HCT116 (cell line): ENCODE measurements around the gene LCP1. TPM values are rescaled to one million over a fixed set of nuclear protein-coding genes. Genes with fewer than 3 reads are reported as not detected.

ENCODE experiments used
- ATAC-seq: fragments of 200-7000 bp; cut with Tn5 transposase; 2 replicates; pipeline ENCODE4 v1.9.1; 2020; ENCODE audit warnings: mild to moderate bottlenecking, moderate library complexity
- BruUV-seq: library from RNA; stranded (reverse); fragments of 400-500 nt; replicated peaks from 2 replicates; lab custom pipeline; 2021; lab: Mats Ljungman, UMichigan
- CTCF ChIA-PET: fragments of 300-600 bp; sonication (Branson Sonifier 250); formaldehyde crosslinking; loops from one replicate; lab custom pipeline; 2021; ENCODE audit warnings: antibody characterized with exemption; lab: Charles Lee
- POLR2A ChIA-PET: fragments of 300-600, 350-600 bp; sonication (Branson Sonifier 250); formaldehyde crosslinking; loops from one replicate; lab custom pipeline; 2021; ENCODE audit warnings: antibody characterized with exemption; lab: Charles Lee
- RAD21 ChIA-PET, 2 experiments: fragments of 300-600 bp; sonication (Branson Sonifier 250); formaldehyde crosslinking; loops; one replicate each; lab custom pipeline; 2023; ENCODE audit warnings: low total read pairs in 2 of 2; ENCODE audit not compliant: uncharacterized antibody in 2 of 2, unreplicated experiment in 2 of 2, low non-redundant PET in 1 of 2; lab: Charles Lee
- DNase-seq: peaks from one replicate; pipeline ENCODE4 v3.0.0-alpha.2; 2010; ENCODE audit warnings: low read depth, low spot score
- H2AFZ ChIP-seq: fragments of 200-600 bp; shearing (Covaris generic), sonication (generic); 2 replicates; pipeline ENCODE4 v1.6.1; 2017; ENCODE audit warnings: low read depth, mixed run types, mixed read lengths, antibody characterized with exemption, low read length; ENCODE audit not compliant: poor library complexity, severe bottlenecking
- H3K27ac ChIP-seq: 2 replicates; pipeline ENCODE4 v1.5.1; 2012; ENCODE audit warnings: low read depth, low read length
- H3K27me3 ChIP-seq: fragments of 200-600 bp; sonication (generic); 2 replicates; pipeline ENCODE4 v1.6.1; 2016; ENCODE audit warnings: mixed run types, low read length, mixed read lengths; ENCODE audit not compliant: insufficient read depth
- H3K36me3 ChIP-seq, 2 experiments: fragments of 200-500 bp in 1 of 2; fragments of 200-600 bp in 1 of 2; sonication (Bioruptor generic) in 1 of 2; sonication (generic) in 1 of 2; 2 replicates each; pipeline versions ENCODE4 v1.5.1 to v1.6.1; 2014 to 2016; ENCODE audit warnings: low read length in 2 of 2, inconsistent platforms in 1 of 2, mixed read lengths in 1 of 2, mixed run types in 1 of 2; ENCODE audit not compliant: insufficient read depth in 2 of 2, control insufficient read depth in 1 of 2
- H3K4me1 ChIP-seq, 2 experiments: fragments of 200-600 bp in 1 of 2; sonication (generic) in 1 of 2; 2 replicates each; pipeline versions ENCODE4 v1.5.1 to v1.6.1; 2012 to 2017; ENCODE audit warnings: low read length in 2 of 2, inconsistent platforms in 1 of 2, mild to moderate bottlenecking in 1 of 2, mixed read lengths in 1 of 2, mixed run types in 1 of 2, moderate library complexity in 1 of 2; ENCODE audit not compliant: insufficient read depth in 2 of 2, control insufficient read depth in 1 of 2
- H3K4me2 ChIP-seq: fragments of 200-600 bp; sonication (generic); 2 replicates; pipeline ENCODE4 v1.6.1; 2017; ENCODE audit warnings: mixed run types, low read length, mixed read lengths
- H3K4me3 ChIP-seq, 2 experiments: fragments of 200-600 bp in 1 of 2; sonication (generic) in 1 of 2; replicated peaks in 1 of 2; 2 replicates each; pipeline ENCODE4 v1.5.1; 2011 to 2016; ENCODE audit warnings: low read length in 2 of 2, control low read depth in 1 of 2, low read depth in 1 of 2, mild to moderate bottlenecking in 1 of 2, mixed read lengths in 1 of 2, mixed run types in 1 of 2
- H3K79me2 ChIP-seq: fragments of 200-600 bp; sonication (generic); 2 replicates; pipeline ENCODE4 v1.6.1; 2017; ENCODE audit warnings: mild to moderate bottlenecking, mixed run types, low read length, moderate library complexity, mixed read lengths; ENCODE audit not compliant: insufficient read depth
- H3K9ac ChIP-seq: fragments of 200-600 bp; sonication (generic); 2 replicates; pipeline ENCODE4 v1.6.1; 2016; ENCODE audit warnings: low read length, mixed read lengths
- H3K9me2 ChIP-seq: fragments of 200-600 bp; sonication (generic), shearing (Covaris generic); 2 replicates; pipeline ENCODE4 v1.6.1; 2017; ENCODE audit warnings: mixed run types, mild to moderate bottlenecking, moderate library complexity; ENCODE audit not compliant: insufficient read depth
- H3K9me3 ChIP-seq, 2 experiments: fragments of 200-500 bp in 1 of 2; fragments of 200-600 bp in 1 of 2; sonication (Bioruptor generic) in 1 of 2; sonication (generic) in 1 of 2; 2 replicates each; pipeline ENCODE4 v1.6.1; 2014 to 2017; ENCODE audit warnings: low read length in 2 of 2, mixed read lengths in 2 of 2, inconsistent platforms in 1 of 2, low read depth in 1 of 2, mild to moderate bottlenecking in 1 of 2, mixed run types in 1 of 2, moderate library complexity in 1 of 2; ENCODE audit not compliant: control insufficient read depth in 1 of 2, insufficient read depth in 1 of 2
- H4K20me1 ChIP-seq: fragments of 200-600 bp; sonication (generic), shearing (Covaris generic); 2 replicates; pipeline ENCODE4 v1.6.1; 2017; ENCODE audit warnings: mixed run types, mild to moderate bottlenecking, moderate library complexity; ENCODE audit not compliant: insufficient read depth
- CTCF ChIP-seq, 3 experiments: fragments of 200-600 bp in 1 of 3; sonication (generic) in 1 of 3; IDR thresholded peaks in 2 of 3; conservative IDR thresholded peaks in 1 of 3; 2 replicates each; pipeline ENCODE4 v1.5.1; 2012 to 2017; ENCODE audit warnings: low read depth in 2 of 3, low read length in 2 of 3, antibody characterized with exemption in 1 of 3, borderline replicate concordance in 1 of 3, control low read depth in 1 of 3, mild to moderate bottlenecking in 1 of 3, mixed read lengths in 1 of 3, mixed run types in 1 of 3, moderate library complexity in 1 of 3; ENCODE audit not compliant: insufficient read depth in 1 of 3
- EZH2 ChIP-seq: fragments of 200-600 bp; sonication (generic); IDR thresholded peaks from 2 replicates; pipeline ENCODE4 v1.6.1; 2017; ENCODE audit warnings: antibody characterized with exemption, mixed run types
- JUND ChIP-seq: IDR thresholded peaks from 2 replicates; pipeline ENCODE4 v1.6.1; 2012
- POLR2A ChIP-seq: IDR thresholded peaks from 2 replicates; pipeline ENCODE4 v1.7.0; 2011; ENCODE audit warnings: borderline replicate concordance; ENCODE audit not compliant: insufficient read depth, insufficient read length; ENCODE audit errors: extremely low read depth
- REST ChIP-seq: IDR thresholded peaks from 2 replicates; pipeline ENCODE4 v1.6.1; 2012; ENCODE audit warnings: low read depth
- TCF7L2 ChIP-seq: IDR thresholded peaks from 2 replicates; pipeline ENCODE4 v1.7.0; 2011; ENCODE audit warnings: borderline replicate concordance, inconsistent platforms; ENCODE audit not compliant: insufficient read depth, insufficient read length; ENCODE audit errors: extremely low read depth
- YY1 ChIP-seq: IDR thresholded peaks from 2 replicates; pipeline ENCODE4 v1.6.1; 2011; ENCODE audit warnings: low read length, low read depth, moderate library complexity, mild to moderate bottlenecking; ENCODE audit not compliant: insufficient replicate concordance; ENCODE audit errors: extremely low read depth
- intact Hi-C: fragments of 100-400 bp; cut with micrococcal nuclease; formaldehyde crosslinking; loops from 2 replicates; pipeline ENCODE4 v1.10.0; 2022
- total RNA-seq: library from RNA; stranded (reverse); gene quantifications from one replicate; pipeline ENCODE4 v1.2.1, GENCODE V29; 2021; ENCODE audit not compliant: unreplicated experiment

Gene LCP1
- total RNA-seq, 1 experiment from 2014 or later, result 2.2 TPM

- Histone ChIP-seq H3K36me3 (no peaks in the 10 kb centered on the region), H3K27ac (no peak overlapping the region), H4K20me1 (no peaks in the 10 kb centered on the region), H2AFZ (no peak overlapping the region), H3K27me3 (no peaks in the 10 kb centered on the region), H3K4me1 (no peaks in the 10 kb centered on the region), H3K9me2 (no peaks in the 10 kb centered on the region), H3K79me2 (no peaks in the 10 kb centered on the region), H3K9me3 (no peaks in the 10 kb centered on the region), H3K4me3 (no peak overlapping the region), H3K4me2 (no peak overlapping the region), H3K9ac (no peak overlapping the region)
- ChIA-PET CTCF (no interaction called here), POLR2A (no interaction called here), RAD21 (no interaction called here)
- no TSS peak for BruUV-seq
- intact Hi-C loops, result no loop called here
- TF ChIP-seq CTCF (IDR thresholded peaks at IDR 0.05 in 2 of 3, conservative IDR thresholded peaks at IDR 0.05 in 1 of 3; ENCODE audit: borderline replicate concordance in 1 of 3, insufficient read depth in 1 of 3, low read depth in 2 of 3, low read length in 2 of 3) (no peak), REST (no peak), EZH2 (no peak), YY1 (no peak), JUND (no peak), POLR2A (no peak), TCF7L2 (no peak)
- DNase-seq (no peak), ATAC-seq (no peak)
Observed at GRCh38 chr13:46101002-46101401, 81.0 kb downstream of the LCP1 start.
